ENCODE data around the gene PRKCB.
"Not testable (repeated sequence)": the region's sequence is repeated elsewhere in the genome, so short reads cannot be mapped to it uniquely, and the experiment has no call there.

The PRKCB gene

GRCh38 chr16:23902748-23903414, 67.1 kb downstream of the PRKCB start:
- DNase-seq (ENCODE audit: low spot score) = no peak

DNA sequence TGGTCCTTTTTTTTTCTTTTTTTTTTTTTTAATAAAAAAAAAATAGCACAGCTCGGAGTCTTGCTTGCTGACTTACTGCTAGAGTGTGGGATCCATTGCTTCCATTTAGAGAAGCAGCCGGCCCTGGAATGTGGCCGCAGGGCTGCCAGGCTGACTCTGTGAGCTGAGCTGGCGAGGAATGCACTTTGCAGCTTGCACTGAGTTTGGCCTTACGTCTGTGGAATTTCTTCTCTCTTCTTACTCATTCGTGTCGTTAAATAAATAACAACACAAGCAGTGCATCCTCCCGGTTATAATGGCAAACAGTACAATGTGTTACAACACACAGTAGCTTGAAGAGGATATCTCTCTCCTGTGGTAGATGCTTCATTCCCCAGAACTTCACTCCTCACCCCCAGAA, 69.2 kb downstream of the PRKCB start:
- DNase-seq (ENCODE audit: low spot score) = no peak

DNA sequence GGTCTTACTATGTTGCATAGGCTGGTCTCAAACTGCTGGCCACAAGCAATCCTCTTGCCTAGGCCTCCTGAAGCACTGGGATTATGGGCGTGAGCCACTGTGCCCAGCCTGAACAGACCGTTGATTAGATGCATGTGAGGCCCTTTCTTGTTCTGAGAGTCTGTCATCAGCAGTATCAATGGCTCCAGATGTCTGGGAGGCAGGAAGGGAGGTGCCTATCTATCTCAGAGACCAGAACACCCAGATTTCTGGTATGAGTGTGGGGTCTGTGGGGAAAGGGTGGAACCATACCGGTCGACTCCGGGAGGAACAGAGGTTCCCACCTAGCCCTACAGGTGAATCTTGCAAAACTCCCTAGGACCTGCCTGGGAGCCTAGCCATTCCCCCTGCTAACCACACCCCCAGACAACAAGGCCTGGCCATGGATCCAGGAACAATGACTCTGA, 71.7 kb downstream of the PRKCB start:
- no peak for DNase-seq (ENCODE audit: low spot score)

- DNase-seq (ENCODE audit: low spot score) = no peak
Observed at GRCh38 chr16:23907903-23908302, 72.1 kb downstream of the PRKCB start.

DNA sequence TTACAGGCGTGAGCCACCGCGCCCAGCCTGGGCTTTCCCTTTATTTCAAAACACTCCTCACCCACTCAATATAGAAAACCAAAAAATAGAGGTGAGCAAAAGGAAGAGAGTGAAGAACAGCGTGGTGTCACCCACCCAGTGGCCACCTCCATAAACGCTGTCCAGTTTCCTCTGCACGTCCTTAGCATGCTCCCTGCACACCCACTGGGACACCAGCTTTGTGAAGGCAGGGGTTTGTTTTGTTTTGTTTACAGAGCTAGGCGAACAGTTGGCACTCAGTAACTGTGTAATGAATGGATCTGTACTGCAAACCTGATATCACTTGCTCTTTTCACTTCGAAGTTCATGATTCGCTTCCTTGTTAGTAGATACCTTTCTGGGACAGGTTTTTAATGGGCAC, 73.0 kb downstream of the PRKCB start:
- DNase-seq (ENCODE audit: low spot score) = no peak

DNA sequence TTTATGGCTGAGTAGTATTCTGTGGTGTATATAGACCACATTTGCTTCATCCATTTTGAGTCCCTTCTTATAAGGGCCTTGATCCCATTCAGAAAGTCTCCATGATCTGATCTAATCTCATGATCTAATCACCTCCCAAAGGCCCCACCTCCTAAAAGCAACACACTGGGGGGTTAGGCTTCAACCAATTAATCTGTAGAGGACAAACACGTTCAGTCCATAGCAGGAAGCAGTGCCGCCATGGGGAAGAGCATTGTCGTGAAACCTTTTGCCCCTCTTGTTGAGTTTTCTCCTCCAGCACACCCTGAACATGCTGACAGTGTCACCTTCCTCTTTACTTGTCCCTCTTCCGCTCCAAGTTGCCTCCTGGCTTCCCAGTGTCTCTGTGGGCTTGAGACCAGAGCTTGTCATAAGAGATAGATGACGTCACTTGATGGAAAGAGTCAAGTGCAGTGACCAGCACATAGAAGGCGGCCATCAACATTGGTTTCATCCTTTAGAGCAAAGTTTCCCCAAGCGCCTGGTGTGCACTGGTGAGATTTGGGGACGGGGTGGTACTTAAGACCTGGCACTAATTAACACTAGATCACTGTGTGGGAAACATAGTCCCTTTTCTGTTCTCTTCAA, 74.1 kb downstream of the PRKCB start:
- no peak for DNase-seq (ENCODE audit: low spot score)

DNA sequence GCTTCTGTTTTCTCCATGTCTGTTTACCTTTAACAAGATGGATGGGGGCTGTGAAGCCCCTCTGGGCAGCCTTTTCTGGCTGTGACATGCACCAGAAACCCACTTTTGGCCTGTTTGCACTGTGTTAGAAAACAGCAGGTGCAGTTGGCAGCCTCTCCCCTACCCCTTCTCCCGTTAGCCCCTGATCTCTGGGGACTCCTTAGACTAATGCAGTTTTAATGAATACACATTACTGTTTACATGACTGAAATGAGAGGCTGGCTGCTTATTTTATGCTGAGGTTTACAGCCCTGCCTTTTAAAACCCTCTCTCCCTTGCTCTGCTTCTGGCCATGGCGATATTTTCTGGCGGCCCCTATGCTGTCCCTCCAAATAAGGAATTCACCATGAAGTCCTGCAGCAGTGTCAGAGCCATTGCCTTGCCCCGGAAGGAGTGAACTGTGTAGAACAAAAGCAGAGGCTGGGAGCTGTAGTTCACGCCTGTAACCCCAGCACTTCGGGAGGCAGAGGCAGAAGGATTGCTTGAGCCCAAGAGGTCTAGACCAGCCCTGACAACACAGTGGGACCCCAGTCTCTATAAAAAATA, 79.3 kb downstream of the PRKCB start:
- DNase-seq (ENCODE audit: low spot score) = no peak

GRCh38 chr16:23916552-23916951, 80.8 kb downstream of the PRKCB start:
- DNase-seq (ENCODE audit: low spot score) = not testable (repeated sequence)

DNA sequence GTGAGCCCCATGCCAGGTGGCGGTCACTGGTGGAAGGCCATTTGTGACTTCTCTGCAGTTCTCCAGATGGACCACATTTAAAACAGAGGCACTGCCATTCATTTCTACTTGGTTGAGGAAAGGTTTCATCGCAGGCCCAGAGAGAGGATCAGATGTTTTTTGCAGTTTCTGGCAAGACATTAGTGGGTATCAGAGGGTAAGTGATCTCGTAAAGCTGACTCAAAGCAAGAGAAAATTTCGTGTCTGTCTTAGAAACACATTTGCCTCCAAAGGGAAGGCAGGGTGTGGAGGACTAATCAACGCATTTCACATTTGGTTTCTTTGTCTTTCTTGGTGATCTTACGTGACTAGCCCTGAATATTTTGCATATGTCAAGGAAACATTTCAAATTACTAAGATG, 81.8 kb downstream of the PRKCB start:
- no peak for DNase-seq (ENCODE audit: low spot score)

DNA sequence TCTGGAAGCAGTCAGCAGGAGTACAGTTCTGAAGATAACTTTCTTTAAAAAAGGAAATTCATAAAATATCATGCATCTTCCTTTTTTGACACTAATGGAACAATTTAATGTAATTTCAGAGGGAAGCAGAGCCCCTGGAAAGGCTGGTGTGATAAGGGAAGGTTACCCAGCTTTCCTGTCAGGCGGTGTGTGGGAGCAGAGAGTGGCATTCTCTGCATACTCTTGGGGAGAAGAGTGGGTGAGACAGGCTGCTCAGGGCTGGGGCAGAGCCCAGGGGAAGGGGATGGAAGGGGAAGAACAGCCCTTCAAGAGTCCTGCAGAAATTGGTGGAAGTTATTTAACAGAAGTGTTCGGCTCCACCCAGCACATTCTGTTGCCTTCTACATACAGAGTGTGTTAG, 84.7 kb downstream of the PRKCB start:
- no peak for DNase-seq (ENCODE audit: low spot score)

DNA sequence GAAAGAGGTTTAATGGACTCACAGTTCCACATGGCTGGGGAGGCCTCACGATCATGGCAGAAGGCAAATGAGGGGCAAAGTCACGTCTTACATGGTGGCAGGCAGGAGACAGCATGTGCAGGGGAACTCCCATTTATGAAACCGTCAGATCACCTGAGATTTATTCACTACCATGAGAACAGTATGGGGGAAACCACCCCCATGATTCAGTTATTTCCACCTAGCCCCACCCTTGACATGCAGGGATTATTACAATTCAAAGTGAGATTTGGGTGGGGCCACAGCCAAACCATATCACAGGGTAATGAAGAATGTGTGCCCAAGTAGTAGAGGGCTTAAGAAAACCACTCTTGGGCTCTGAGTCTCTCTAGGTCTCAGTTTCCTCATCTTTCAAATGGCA, 85.1 kb downstream of the PRKCB start:
- no peak for DNase-seq (ENCODE audit: low spot score)

DNA sequence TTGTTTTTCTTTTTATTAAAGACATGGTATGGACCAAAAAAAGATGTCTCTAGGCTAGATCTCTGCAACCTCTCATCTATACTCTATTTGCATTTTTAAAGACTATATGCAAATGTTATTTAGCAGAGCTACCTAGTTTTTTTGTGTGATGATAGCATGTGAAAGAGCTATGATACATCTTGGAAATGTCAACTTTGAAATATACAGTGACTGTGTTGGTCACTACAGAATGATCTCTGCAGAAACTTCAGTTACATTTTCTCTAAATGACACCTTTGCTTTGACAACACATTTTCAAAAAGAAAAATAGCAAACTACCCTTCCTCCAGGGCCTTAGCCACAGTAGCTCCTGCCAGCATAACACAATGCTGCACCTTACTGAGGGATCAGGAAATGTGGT, 86.6 kb downstream of the PRKCB start:
- no peak for DNase-seq (ENCODE audit: low spot score)

DNA sequence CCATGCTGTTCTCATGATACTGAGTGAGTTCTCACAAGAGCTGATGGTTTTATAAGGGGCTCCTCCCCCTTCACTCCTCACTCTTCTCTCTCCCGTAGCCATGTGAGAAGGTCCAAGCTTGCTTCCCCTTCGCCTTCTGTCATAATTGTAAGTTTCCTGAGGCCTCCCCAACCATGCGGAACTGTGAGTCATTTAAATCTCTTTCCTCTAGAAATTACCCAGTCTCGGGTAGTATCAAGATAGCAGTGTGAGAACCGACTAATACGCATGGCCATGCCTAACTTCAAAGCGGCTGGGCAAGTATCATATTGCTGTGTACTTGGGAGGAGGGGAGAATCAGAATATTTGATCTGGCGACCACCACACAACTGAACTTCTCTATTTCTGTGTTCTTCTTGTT, 88.3 kb downstream of the PRKCB start:
- no peak for DNase-seq (ENCODE audit: low spot score)

GRCh38 chr16:23927796-23928195, 92.0 kb downstream of the PRKCB start:
- no peak for DNase-seq (ENCODE audit: low spot score)

GRCh38 chr16:23929237-23929636, 93.5 kb downstream of the PRKCB start:
- no peak for DNase-seq (ENCODE audit: low spot score)

DNA sequence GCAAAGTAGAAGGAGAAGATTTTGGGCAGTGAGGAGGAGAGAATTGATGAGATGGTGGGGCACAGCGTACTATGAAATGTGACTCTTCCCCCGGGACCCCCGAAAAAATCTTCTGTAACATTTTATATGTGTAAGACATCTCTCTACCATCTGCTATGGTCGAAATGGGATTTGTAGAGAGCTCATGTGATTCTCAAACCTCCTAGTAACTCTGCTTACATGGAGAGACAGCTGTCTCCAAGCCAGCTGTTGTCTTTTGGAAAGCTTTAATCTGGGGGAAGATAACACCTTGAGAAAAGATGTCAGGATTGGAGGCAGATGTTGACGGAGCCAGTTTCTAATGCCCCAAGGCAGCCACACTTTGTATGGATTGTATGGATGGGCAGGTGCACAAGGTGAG, 94.1 kb downstream of the PRKCB start:
- no peak for DNase-seq (ENCODE audit: low spot score)

DNA sequence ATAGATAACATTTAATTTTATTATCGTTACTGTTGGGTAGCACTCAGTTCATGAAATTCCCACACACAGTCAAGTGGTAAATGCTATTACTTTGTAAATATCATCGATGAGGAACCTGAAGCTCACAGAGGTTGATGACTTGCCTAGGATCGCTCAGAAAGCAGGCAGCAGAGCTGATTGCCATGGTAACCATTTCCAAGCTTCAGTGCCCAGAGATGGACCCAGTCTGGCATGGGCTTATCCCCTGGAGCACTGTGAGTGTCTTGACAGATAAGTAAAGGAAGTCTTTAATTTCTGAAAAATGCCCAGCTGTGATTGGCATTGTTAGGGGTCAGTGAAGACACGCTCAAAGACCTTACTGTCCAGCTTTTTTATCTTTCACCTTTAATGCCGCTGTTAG, 95.0 kb downstream of the PRKCB start:
- DNase-seq (ENCODE audit: low spot score) = no peak

DNA sequence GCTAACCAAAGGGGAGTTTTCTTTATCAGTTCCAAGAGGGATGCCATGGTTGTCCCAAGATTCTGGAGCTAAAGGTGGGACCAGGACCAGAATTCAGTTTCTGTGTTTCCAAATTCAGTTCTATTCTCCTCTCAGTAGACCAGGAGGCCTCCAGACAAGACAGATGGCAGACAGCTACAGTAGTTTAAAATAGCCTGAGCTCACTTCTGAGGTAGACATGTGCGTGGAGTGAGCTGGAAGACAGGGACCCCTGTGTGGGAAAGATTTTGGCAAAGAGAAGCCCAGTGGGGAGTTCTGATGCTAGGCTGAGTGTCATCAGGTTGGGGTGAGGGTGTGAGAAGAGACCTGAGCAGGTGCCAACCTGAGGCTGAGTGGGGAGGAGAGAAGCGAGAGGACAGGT, 95.4 kb downstream of the PRKCB start:
- DNase-seq (ENCODE audit: low spot score) = no peak

- not testable (repeated sequence) for DNase-seq (ENCODE audit: low spot score)
Observed at GRCh38 chr16:23933650-23934049, 97.9 kb downstream of the PRKCB start.

DNA sequence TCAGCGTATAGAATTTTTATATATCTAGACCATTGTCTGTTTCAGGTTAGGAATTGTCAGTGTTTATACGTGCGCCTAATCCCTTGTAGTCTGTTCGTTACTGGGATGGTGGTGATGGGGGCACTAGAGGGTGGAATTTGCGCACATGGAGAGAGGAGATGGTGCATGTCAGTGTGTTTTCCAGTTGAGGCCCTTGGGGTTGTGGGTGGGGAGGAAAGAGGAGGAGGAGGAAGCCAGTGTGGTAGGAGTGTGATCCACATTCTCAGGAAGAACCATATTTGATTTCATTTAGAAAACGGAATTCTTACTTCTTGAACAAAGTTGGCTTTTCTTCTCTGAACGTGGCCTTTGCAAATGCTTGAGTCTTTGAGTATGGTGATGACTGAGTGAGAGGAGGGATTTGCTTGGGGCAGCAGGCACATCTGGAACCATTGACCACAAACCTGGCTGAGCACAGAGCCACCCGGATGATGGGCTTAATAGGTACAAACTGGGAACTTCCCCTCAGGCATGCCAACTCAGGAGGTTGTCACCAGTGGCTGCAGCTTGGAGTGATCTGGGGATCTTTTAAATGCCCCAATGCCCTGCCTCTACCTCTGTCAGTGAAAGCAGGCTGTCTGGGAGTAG, 98.9 kb downstream of the PRKCB start:
- DNase-seq (ENCODE audit: low spot score) = no peak

GRCh38 chr16:23940111-23940510, 104.3 kb downstream of the PRKCB start:
- no peak for DNase-seq (ENCODE audit: low spot score)

GRCh38 chr16:23941025-23941424, 105.2 kb downstream of the PRKCB start:
- DNase-seq (ENCODE audit: low spot score) = no peak

GRCh38 chr16:23941963-23942564, 106.3 kb downstream of the PRKCB start:
- DNase-seq (ENCODE audit: low spot score) = no peak

Measured in LoVo (cell line).